HL-60 (cell line): ENCODE results near the gene BPTF.

Experiments
- DNase-seq, 2 experiments: peaks; one replicate each; pipeline ENCODE4 v3.0.0-alpha.2; 2010 to 2020; ENCODE audit warnings: low read depth in 1 of 2, low spot score in 1 of 2
- H3K27ac ChIP-seq: fragments of 250-450 bp; sonication (Bioruptor Pico); replicated peaks from 2 replicates; pipeline ENCODE4 v1.5.1; 2020; ENCODE audit warnings: mild to moderate bottlenecking, moderate library complexity
- H3K27me3 ChIP-seq: fragments of 250-450 bp; sonication (Bioruptor Pico); 2 replicates; pipeline ENCODE4 v1.5.1; 2021; ENCODE audit warnings: mild to moderate bottlenecking, moderate library complexity; ENCODE audit not compliant: insufficient read depth, poor library complexity, severe bottlenecking
- H3K4me3 ChIP-seq: replicated peaks from 2 replicates; pipeline ENCODE4 v1.5.1; 2011; ENCODE audit warnings: mild to moderate bottlenecking, control low read depth, low read length; ENCODE audit not compliant: insufficient read depth
- CTCF ChIP-seq: IDR thresholded peaks from one replicate; pipeline ENCODE4 v1.5.1; 2011; ENCODE audit warnings: low read length, control low read depth, inconsistent platforms; ENCODE audit not compliant: insufficient read depth
- GABPA ChIP-seq: IDR thresholded peaks from 2 replicates; pipeline ENCODE4 v1.6.1; 2012; ENCODE audit warnings: low read depth
- POLR2AphosphoS5 ChIP-seq: IDR thresholded peaks from 2 replicates; pipeline ENCODE4 v1.6.1; 2012; ENCODE audit warnings: low read depth
- SPI1 ChIP-seq: IDR thresholded peaks from 2 replicates; pipeline ENCODE4 v1.6.1; 2012; ENCODE audit warnings: low read depth, mild to moderate bottlenecking, borderline replicate concordance
- TF ChIP-seq, protein P1 (sequence below): IDR thresholded peaks from 2 replicates; pipeline ENCODE4 v1.6.1; 2012; ENCODE audit warnings: low read depth; ENCODE audit not compliant: insufficient replicate concordance

The BPTF gene

GRCh38 chr17:67911059-67911782, 85.9 kb downstream of the BPTF start:
- no peak overlapping the region for H3K27ac ChIP-seq
- no peaks in the 10 kb centered on the region for H3K27me3 ChIP-seq
- no peak for DNase-seq
- no peak overlapping the region for H3K4me3 ChIP-seq
- TF ChIP-seq, protein P1, sequence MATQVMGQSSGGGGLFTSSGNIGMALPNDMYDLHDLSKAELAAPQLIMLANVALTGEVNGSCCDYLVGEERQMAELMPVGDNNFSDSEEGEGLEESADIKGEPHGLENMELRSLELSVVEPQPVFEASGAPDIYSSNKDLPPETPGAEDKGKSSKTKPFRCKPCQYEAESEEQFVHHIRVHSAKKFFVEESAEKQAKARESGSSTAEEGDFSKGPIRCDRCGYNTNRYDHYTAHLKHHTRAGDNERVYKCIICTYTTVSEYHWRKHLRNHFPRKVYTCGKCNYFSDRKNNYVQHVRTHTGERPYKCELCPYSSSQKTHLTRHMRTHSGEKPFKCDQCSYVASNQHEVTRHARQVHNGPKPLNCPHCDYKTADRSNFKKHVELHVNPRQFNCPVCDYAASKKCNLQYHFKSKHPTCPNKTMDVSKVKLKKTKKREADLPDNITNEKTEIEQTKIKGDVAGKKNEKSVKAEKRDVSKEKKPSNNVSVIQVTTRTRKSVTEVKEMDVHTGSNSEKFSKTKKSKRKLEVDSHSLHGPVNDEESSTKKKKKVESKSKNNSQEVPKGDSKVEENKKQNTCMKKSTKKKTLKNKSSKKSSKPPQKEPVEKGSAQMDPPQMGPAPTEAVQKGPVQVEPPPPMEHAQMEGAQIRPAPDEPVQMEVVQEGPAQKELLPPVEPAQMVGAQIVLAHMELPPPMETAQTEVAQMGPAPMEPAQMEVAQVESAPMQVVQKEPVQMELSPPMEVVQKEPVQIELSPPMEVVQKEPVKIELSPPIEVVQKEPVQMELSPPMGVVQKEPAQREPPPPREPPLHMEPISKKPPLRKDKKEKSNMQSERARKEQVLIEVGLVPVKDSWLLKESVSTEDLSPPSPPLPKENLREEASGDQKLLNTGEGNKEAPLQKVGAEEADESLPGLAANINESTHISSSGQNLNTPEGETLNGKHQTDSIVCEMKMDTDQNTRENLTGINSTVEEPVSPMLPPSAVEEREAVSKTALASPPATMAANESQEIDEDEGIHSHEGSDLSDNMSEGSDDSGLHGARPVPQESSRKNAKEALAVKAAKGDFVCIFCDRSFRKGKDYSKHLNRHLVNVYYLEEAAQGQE, result no peak
- TF ChIP-seq POLR2AphosphoS5 (no peak), GABPA (no peak), SPI1 (no peak), CTCF (no peak)

- TF ChIP-seq POLR2AphosphoS5 (no peak), SPI1 (no peak), CTCF (no peak), GABPA (no peak)
- TF ChIP-seq, protein P1, result no peak
- H3K27ac ChIP-seq, result no peak overlapping the region
- DNase-seq, result no peak
- H3K27me3 ChIP-seq, result no peaks in the 10 kb centered on the region
- no peak overlapping the region for H3K4me3 ChIP-seq
Observed at GRCh38 chr17:67912088-67912487, 86.8 kb downstream of the BPTF start.

- no peak for TF ChIP-seq SPI1
- TF ChIP-seq POLR2AphosphoS5, result no peak
- no peak for TF ChIP-seq GABPA
- TF ChIP-seq CTCF, result no peak
- TF ChIP-seq, protein P1, result no peak
- Histone ChIP-seq H3K4me3 (no peak overlapping the region), H3K27ac (no peak overlapping the region), H3K27me3 (no peaks in the 10 kb centered on the region)
- DNase-seq, result no peak
Observed at GRCh38 chr17:67912656-67913055, 87.4 kb downstream of the BPTF start.
